ENCODE data around the gene RGPD8.
"Not testable (repeated sequence)": the region's sequence is repeated elsewhere in the genome, so short reads cannot be mapped to it uniquely, and the experiment has no call there.

RGPD8 gene

DNA sequence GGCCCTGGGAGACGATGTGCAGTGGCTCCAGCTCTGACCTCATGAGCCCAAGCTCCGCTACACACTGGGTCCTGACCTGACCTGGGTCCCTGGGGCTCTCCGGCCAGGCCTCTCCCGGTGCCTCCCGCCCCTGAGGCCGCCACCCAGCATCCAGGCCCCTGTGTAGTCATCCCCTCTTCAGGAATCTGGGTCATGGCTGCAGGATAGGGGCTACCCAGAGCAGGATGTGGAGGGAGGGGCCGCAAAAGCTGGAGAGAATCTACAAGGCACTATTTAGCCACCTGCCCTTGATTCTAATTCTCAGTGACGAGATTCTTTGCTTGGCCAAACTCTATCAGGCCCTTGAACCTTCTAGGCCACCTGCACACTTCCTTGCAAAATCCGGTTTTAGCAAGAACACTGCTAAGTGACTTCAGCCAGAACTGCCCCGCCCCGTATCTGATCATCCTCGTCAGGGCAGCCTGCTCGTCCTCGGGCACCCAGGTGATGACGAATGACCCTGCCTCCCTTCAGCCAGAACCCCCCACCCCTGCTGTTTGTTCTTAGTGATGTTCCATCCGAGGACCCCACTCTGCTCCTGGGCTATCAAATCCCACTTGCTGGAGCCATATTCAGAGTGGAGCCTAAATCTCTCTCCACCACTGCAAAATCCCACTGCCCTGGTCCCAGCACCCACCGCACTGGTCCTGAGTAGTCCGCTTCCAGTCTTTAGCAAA is 2.4 kb upstream of the RGPD8 start:
- DNase-seq (ENCODE audit: low spot score), result not testable (repeated sequence)

DNA sequence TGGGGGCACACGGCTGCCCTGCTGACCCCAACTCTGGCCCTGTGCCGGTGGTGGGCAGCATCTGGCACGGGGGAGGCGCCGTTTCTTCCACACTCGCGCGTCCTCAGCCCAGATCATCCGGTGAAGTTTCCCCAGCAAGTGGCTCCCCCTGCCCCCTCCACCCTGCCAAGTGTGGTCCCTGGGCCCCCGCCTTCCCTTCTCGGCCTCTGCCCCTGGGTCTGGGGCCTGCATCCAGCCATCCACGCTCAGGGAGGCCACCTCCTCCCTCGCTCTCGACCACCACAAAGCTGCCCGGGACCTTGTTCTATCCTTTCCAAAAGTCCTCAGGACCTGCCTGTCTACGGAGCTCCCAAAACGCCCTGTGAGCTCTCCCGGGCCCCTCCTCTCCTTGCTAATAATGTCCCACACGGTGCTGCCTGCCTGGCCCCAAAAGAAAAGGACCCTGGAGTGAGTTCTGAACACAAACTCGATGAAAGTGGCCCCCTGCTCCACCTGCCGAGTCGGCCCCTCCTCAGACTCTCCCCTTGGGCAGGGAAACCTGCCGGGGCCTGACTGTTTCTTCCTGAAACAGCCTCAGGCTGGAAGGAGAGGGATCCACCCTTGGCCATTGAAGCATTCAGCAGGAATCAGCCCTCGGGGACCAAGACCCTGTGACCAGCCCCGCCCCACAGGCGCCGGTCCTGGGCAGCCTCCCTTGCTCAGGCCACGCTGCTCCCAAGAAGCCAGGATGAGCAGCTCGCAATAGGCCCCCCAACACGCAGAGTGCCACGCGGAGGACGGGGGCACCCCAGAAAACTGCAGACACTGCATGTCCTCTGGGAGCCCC is 1.7 kb upstream of the RGPD8 start:
- not testable (repeated sequence) for DNase-seq (ENCODE audit: low spot score)

GRCh38 chr2:112433932-112434730 is 686 bp upstream of the RGPD8 start:
- no peak for DNase-seq (ENCODE audit: low spot score)

DNA sequence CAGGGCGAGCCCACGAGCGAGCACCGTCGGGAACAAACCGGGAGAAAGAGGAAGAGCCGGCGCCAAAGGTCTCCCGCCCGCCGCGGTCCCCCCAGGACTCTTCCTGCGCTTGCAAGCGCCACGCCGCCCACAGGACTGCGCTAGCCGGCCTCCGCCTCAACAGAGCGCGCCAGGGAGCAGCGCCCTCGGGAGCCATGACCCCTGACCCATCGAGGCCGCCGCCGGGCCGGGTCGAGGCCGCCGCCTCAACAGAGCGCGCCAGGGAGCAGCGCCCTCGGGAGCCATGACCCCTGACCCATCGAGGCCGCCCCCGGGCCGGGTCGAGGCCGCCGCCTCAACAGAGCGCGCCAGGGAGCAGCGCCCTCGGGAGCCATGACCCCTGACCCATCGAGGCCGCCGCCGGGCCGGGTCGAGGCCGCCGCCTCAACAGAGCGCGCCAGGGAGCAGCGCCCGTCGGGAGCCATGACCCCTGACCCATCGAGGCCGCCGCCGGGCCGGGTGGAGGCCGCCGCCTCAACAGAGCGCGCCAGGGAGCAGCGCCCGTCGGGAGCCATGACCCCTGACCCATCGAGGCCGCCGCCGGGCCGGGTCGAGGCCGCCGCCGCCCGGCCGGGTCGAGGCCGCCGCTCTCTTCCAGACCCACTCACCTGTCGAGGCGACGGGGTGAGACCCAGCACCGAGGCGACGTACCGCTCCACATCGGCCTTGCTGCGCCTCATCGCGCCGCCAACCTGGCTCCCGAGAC is 538 bp downstream of the RGPD8 start:
- DNase-seq (ENCODE audit: low spot score), result not testable (repeated sequence)

- not testable (repeated sequence) for DNase-seq (ENCODE audit: low spot score)
Observed at GRCh38 chr2:112432390-112432734, 1.1 kb downstream of the RGPD8 start.

- DNase-seq (ENCODE audit: low spot score), result not testable (repeated sequence)
Observed at GRCh38 chr2:112431587-112432295, 1.7 kb downstream of the RGPD8 start.

GRCh38 chr2:112424553-112424952 is 8.9 kb downstream of the RGPD8 start:
- not testable (repeated sequence) for DNase-seq (ENCODE audit: low spot score)

GRCh38 chr2:112416860-112417259 is 16.6 kb downstream of the RGPD8 start:
- DNase-seq (ENCODE audit: low spot score), result not testable (repeated sequence)

DNA sequence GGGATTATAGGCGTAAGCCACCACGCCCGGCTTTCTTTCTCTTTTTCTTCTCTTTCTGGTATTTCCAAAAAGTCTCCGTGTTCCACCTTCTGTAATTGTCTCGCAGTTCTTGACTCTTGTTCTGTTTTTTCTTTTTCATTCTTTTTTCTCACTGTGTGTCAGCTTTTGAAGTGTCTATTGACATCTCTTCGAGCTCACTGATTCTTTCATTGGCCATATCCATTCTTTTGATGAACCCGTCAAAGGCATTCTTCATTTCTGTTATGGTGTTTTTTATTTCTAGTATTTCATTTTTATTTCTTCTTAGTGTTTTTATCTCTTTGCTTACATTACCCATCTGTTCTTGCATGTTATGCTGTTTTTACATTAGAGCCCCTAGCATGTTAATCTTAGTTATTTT is 73.4 kb downstream of the RGPD8 start:
- DNase-seq (ENCODE audit: low spot score), result not testable (repeated sequence)

DNA sequence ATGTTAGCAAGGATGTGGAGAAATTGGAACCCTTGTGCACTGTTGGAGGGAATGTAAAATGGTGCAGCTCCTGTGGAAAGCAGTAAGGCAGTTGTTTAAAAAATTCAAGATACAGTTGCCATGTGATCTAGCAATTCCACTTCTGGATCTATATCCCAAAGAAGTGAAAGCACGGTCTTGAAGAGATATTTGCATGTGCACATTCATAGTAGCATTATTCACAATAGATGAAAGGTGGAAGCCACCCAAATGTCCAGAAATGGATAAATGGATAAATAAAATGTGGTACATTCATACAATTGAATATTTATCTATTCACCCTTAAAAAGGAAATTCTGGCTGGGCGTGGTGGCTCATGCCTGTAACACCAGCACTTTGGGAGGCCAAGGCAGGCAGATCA is 79.1 kb downstream of the RGPD8 start:
- not testable (repeated sequence) for DNase-seq (ENCODE audit: low spot score)

GRCh38 chr2:112352809-112353603 is 80.4 kb downstream of the RGPD8 start:
- not testable (repeated sequence) for DNase-seq (ENCODE audit: low spot score)

GRCh38 chr2:112352292-112352691 is 81.2 kb downstream of the RGPD8 start:
- not testable (repeated sequence) for DNase-seq (ENCODE audit: low spot score)

DNA sequence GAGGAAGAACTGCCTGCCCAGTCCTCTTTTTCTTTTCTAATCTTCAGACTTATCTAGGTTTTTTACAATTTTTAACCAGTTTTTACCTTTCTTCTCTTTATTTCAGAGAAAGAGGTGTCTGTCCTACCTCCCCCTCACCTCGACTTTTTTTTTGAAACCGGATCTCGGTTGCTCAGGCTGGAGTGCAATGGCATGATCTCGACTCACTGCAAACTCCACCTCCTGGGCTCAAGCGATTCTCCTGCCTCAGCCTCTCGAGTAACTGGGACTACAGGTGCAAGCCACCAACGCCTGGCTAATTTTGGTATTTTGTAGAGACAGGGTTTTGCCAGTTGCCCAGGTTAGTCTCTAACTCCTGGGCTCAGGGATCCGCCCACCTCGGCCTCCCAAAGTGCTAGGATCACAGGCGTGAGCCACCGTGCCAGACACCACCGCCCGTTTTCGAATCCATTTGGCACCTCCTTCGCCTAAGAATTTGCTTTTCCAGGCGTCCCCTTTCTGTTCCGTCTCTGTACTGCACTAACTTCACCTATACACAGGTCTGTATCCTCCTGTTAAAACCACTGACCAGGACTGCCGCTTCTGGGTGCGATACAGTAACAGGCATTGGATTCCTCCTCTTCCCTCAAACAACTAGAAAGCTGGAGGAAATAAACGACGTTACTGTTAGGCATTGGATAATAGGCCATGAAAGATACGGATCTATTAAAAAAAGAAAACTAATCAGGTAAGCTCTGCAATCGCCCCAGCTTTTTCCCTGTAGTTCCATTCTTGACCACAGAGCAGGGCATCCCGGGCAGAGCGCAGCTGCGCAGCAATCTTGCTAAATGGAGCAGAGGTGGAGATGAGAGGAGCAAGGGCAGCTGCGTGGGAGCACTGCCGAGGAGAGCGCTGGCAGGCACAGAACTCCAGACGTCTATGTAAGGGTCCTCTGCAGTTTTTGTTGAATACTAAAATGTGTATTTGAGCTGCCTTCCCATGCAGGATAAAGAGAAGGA is 88.1 kb downstream of the RGPD8 start:
- no peak for DNase-seq (ENCODE audit: low spot score)

DNA sequence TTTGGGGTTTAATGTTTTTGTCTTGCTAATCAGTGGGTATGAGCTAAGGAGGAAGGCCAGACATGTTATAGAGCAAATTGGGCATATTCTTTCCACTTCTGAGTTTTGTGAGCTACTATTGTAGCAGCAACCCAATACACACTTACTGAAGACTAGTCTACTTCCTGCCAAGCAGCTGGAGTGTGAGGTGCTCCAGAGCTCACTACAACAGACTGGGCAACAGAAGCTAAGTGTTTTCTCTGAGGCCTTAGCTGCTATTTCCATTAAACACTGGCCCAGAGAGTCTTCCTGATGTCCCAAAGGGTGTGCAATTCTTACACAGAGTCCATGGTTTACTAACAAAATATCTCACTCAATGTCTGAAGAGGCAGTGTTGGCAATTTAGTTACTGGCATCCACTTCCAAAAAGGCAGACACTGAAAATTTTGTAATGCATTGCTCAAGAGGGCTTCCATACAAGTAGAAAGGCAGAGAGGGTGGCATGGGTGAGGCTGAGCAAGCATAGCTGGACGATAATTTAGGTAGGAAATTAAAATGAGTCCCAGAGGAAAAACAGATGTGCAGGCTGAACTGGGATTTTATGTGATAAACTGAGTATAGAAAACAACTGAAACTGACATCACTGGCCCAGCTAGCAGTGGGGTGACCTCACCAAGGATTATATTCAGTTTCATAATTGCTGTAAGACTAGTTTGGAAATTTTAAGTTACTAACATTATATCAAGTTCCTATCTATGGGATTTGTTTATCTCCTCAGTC is 89.4 kb downstream of the RGPD8 start:
- DNase-seq (ENCODE audit: low spot score), result no peak

DNA sequence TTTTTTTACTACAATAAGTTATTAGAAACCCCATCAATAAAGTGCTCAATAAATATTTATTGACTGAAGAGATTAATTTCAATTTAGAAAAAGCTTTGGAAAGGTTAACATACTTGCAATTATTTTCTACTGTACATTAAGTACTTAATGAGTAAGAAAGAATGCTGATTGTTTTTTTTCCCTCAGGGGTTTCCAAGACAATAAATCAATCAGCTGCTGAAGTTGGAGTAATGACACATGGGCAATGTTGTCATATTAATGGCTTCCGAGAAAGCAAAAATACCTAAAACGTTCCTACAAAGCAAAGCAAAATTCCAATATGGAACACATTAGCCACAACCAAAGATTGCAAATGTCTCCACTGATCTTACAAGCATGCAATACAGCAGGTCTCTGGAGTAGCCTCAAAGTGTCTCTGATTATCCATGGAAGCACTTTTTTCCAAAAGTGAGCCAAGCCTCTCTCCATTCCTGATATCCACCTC is 91.3 kb downstream of the RGPD8 start:
- no peak for DNase-seq (ENCODE audit: low spot score)

GRCh38 chr2:112340475-112341267 is 92.8 kb downstream of the RGPD8 start:
- no peak for DNase-seq (ENCODE audit: low spot score)

DNA sequence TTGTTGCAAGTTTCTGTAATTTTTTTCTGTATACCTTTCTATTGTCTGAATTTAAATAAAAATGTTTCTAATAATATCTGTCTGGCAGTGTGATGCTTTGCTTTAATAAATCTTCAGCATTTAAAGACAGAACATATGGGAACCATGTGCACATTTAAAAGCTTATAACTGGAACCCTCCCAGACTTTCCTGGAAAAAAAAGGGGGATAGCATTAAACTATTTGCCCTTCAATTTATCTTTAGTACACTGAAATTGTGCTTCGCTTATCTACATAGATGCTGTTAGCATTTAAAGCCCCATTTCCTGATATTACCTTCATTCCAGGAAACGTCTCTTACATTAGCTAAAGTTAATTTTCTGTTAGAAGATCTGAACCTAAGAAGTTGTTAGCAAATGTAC is 93.5 kb downstream of the RGPD8 start:
- no peak for DNase-seq (ENCODE audit: low spot score)
